Urinary bladder (tissue), 4 donors: ENCODE measurements around the gene CEACAM1. TPM values are rescaled to one million over a fixed set of nuclear protein-coding genes. Genes with fewer than 3 reads are reported as not detected.
"Not testable (repeated sequence)": the region's sequence is repeated elsewhere in the genome, so short reads cannot be mapped to it uniquely, and the experiment has no call there.

Experiments
- DNase-seq: peaks from one replicate; pipeline ENCODE4 v3.0.0-alpha.2; 2015; ENCODE audit errors: extremely low spot score
- H3K27ac ChIP-seq: one replicate; pipeline ENCODE4 v1.5.1; 2013; ENCODE audit warnings: low read depth, mild to moderate bottlenecking, moderate library complexity
- H3K36me3 ChIP-seq: one replicate; pipeline ENCODE4 v1.6.1; 2013; ENCODE audit warnings: mild to moderate bottlenecking, moderate library complexity; ENCODE audit not compliant: insufficient read depth
- H3K4me1 ChIP-seq: one replicate; pipeline ENCODE4 v1.6.1; 2013; ENCODE audit warnings: mild to moderate bottlenecking, moderate library complexity; ENCODE audit not compliant: insufficient read depth
- H3K4me3 ChIP-seq: one replicate; pipeline ENCODE4 v1.5.1; 2013; ENCODE audit warnings: low read depth, low read length
- WGBS: extraction: QIAGEN DNeasy Blood & Tissue Kit; methylation state at CpG from one replicate; pipeline ENCODE4 v1.1.7; 2013; 5-methylcytosine and 5-hydroxymethylcytosine counted together
- polyA plus RNA-seq: library from polyadenylated mRNA; stranded (reverse); fragments of 200-250 nt; gene quantifications from one replicate; pipeline ENCODE4 v1.2.3, GENCODE V29; 2013
- total RNA-seq: library from RNA; depleted of rRNA; stranded (reverse); fragments of >200 nt; gene quantifications from one replicate; pipeline ENCODE4 v1.2.3, GENCODE V29; 2014
- donor health status: healthy with polysubstance abuse.
- donor health status: healthy.

CEACAM1 gene
- total and polyA plus RNA-seq, 2 donors = 4.7 to 6.2 TPM

DNA sequence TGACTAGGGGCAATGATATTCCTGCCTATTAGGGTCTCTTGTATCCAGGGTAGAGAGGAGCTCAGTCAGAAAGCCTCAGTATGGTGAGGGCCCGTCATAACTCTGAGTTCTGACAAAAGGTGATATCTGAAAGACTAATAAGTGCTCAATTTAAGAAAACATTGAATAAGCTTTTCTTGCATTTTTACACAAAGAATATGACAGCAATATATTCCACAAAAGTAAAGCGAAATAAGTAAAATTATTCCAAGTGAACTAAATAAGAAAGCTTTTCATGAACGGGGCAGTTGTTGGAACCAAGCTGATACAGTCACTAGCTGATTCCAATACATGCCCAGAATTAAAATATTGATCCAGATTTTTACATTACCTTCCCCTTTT, 40.5 kb downstream of the CEACAM1 start:
- WGBS = 90% methylated on average over 3 of the region's 3 CpGs
- H3K27ac ChIP-seq = no peak overlapping the region
- no peak overlapping the region for H3K4me3 ChIP-seq
- no peaks in the 10 kb centered on the region for H3K4me1 ChIP-seq
- DNase-seq = no peak
- no peaks in the 10 kb centered on the region for H3K36me3 ChIP-seq

DNA sequence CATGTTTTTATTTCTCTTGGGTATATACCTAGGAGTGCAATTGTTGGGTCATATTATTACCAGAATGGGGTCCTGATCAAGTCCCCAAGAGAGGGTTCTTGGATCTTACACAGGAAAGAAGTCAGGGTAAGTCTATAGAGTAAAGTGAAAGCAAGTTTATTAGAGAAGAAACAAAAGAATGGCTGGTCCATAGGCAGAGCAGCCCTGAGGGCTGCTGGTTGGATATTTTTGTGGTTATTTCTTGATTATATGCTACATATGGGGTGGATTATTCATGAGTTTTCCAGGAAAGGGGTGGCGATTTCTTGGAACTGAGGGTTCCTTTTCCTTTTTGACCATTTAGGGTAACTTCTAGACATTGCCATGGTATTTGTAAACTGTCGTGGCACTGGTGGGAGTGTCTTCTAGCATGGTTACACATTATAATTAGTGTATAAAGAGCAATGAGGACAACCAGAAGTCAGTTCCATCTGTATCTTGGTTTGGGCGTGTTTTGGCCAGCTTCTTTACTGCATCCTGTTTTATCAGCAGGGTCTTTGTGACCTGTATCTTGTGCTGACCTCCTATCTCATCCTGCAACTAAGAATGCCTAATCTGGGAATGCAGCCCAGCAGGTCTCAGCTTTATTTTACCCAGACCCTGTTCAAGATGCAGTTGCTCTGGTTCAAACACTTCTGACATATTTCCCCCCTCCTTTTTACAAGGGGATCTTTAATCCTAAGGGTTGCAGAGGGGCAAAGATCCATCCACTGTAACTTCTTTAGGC, 41.1 kb downstream of the CEACAM1 start:
- Histone ChIP-seq H3K36me3 (no peaks in the 10 kb centered on the region), H3K4me3 (no peak overlapping the region), H3K4me1 (no peaks in the 10 kb centered on the region), H3K27ac (no peak overlapping the region)
- WGBS = 65% methylated on average over 3 of the region's 3 CpGs
- no peak for DNase-seq

DNA sequence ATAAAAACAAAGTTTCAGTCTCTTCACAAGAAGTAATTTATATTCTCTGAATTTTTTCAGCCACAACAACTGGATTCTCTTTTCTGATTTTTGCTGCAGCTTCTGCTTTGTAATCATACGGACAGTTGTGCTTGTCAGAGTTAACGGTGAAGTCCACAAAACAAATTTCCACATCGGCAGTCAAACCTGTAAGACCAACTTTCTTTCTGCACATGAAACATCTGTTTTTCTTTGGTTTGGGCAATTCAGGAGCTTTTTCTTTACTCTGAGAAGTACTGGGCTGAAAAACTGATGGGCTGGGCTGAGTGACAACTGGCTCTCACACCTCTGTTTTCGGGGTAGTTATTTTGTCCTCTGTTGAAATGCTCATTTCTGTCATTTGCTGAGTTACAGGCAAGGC, 43.2 kb downstream of the CEACAM1 start:
- H3K27ac ChIP-seq, H3K4me3 ChIP-seq, H3K36me3 ChIP-seq, H3K4me1 ChIP-seq, DNase-seq: not testable (repeated sequence)
- WGBS = 63% methylated on average over 4 of the region's 4 CpGs

DNA sequence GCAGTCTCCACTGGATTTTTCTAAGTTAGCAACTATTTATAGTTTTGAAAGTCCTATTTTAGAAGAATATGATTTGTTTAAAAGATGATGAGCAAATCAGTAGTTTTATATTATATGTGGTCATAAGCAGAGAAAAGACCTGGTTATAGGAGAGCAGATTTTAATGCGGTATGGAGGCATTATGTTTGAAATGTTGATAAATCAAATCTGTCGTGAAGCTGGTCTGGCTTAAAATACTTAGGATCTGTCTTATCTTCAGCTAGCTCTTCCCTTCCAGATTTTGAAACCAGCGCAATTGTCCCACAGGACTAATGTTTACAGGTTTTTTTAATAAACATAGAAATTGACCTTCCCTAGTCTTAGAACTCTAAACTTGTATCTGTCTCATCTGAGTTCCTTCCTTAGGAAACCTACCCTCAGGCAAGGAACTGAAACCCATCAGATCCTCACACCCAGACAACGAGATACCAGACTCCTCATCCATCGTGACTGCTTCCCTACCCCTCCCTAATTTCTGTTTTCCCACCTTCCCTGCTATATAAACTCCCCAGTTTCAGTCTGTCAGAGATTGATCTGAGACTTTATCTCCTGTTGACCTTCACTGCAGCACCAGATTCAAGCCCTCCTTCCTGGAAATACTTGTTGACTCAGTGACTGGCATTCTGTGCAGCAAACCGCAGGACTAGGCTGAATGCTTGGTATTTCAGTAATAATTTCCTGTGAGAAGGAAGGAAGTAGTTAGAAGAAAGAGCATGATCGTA, 47.8 kb downstream of the CEACAM1 start:
- Histone ChIP-seq H3K4me3 (no peak overlapping the region), H3K27ac (no peak overlapping the region), H3K4me1 (no peaks in the 10 kb centered on the region), H3K36me3 (no peaks in the 10 kb centered on the region)
- DNase-seq = no peak
- WGBS = 32% methylated on average over 7 of the region's 7 CpGs

DNA sequence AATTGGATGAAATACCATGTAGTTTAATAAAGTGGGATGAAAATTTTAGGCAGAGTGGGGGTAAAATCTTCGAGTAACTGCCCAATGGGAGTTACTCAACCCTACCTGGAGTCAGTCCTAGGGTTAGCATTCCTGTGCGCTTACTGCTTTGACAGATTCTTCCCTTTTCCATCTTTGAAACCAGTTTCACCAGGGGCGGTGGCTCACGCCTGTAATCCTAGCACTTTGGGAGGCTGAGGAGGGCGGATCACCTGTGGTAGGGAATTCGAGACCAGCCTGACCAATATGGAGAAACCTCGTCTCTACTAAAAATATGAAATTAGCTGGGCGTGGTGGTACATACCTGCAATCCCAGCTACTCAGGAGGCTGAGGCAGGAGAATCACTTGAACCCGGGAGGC, 48.5 kb downstream of the CEACAM1 start:
- DNase-seq = no peak
- 94% methylated on average over 9 of the region's 9 CpGs for WGBS
- no peaks in the 10 kb centered on the region for H3K4me1 ChIP-seq
- H3K4me3 ChIP-seq = no peak overlapping the region
- H3K27ac ChIP-seq = no peak overlapping the region
- no peaks in the 10 kb centered on the region for H3K36me3 ChIP-seq

DNA sequence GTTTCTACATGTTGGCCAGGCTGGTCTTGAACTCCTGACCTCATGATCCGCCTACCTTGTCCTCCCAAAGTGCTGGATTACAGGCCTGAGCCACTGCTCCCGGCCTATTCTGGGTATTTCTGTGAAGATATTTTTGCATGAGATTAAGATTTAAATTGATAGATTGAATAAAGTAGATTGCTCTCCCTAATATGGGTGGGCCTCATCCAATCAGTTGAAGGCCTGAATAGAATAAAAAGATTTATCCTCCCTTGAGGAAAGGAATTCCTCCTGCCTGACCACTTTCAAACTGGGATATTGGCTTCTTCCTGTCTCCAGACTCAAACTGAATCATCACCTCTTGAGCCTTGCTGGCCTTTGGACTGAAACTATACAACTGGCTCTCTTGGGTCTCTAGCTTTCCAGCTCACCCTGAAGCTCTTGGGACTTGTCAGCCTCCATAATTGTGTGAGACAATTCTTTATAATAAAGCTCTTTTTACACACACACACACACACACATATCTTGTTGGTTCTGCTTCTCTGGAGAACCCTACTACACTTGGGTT, 49.4 kb downstream of the CEACAM1 start:
- Histone ChIP-seq H3K36me3 (no peaks in the 10 kb centered on the region), H3K4me1 (no peaks in the 10 kb centered on the region), H3K27ac (no peak overlapping the region), H3K4me3 (no peak overlapping the region)
- 96% methylated on average over 2 of the region's 2 CpGs for WGBS
- DNase-seq = no peak

DNA sequence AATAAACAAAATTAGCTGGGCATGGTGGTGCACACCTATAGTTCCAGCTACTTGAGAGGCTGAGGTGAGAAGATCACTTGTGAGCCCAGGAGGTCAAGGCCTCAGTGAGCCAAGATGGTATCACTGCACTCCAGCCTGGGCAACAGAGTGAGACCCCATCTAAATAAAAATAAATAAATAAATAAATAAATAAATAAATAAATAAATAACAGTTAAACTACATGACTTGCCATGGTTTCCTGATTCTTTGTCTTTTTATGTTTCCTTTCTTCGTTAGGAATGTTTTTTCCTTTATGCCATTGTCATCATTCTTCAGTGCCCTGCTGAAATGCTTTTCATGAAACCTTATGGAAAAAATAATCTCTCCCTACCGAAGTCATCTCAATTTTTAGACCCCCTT, 50.3 kb downstream of the CEACAM1 start:
- no peaks in the 10 kb centered on the region for H3K36me3 ChIP-seq
- no peaks in the 10 kb centered on the region for H3K4me1 ChIP-seq
- no peak for DNase-seq
- WGBS = 90% methylated on average over 2 of the region's 2 CpGs
- H3K27ac ChIP-seq = no peak overlapping the region
- no peak overlapping the region for H3K4me3 ChIP-seq

DNA sequence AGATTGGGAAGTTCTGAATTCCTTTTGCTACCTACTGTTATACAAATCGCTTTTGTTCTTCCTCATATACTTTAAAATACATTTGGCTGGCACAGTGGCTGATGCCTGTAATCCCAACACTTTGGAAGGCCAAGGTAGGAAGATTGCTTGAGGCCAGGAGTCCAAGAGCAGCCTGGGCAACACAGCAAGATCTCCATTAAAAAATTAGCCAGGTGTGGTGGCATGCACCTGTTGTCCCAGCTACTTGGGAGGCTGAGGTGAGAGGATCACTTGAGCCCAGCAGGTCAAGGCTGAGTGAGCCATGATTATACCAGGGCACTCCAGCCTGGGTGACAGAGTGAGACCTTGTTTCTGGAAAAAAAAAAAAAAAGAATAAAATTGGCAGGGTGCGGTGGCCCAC, 51.2 kb downstream of the CEACAM1 start:
- Histone ChIP-seq H3K4me1 (no peaks in the 10 kb centered on the region), H3K36me3 (no peaks in the 10 kb centered on the region), H3K27ac (no peak overlapping the region), H3K4me3 (no peak overlapping the region)
- DNase-seq = no peak
- WGBS = 95% methylated on average over 2 of the region's 2 CpGs

DNA sequence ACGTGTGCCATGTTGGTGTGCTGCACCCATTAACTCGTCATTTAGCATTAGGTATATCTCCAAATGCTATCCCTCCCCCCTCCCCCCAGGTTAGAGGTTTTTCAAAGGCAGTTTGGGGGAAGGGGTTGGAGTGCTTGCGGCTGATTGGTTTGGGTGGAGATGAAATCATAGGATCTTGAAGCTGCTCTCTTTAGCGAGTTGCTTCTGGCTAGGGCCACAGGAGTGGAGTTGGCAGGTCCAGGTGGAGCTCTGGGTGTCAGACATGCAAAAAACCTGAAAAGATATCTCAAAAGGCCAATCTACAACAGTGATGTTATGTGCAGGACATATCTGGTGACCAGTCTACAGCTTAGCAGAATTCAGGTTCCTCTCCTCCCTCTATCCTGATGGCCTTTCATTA, 52.9 kb downstream of the CEACAM1 start:
- H3K36me3 ChIP-seq = no peaks in the 10 kb centered on the region
- H3K27ac ChIP-seq = no peak overlapping the region
- H3K4me1 ChIP-seq = peaks cover 2% of the 10 kb centered on the region
- no peak for DNase-seq
- 60% methylated on average over 4 of the region's 4 CpGs for WGBS
- no peak overlapping the region for H3K4me3 ChIP-seq

DNA sequence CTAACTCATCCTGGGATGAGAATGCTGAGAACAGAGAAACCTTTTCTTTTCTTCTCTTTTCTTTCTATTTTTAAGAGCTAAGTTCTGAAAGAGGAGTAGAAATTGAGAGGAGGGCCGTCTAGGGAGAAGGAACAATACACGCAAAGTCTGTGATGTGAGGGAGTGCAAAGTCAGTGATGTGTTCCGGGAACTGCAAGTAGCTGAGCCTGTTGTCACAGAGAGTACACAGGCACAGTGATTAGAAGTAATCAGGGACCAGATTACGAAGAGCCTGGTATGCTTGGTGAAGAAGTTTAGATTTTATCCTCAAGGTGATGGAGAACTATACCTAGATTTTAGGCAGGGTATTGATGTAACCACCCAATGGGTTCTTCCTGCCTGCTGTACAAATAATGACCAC, 53.5 kb downstream of the CEACAM1 start:
- Histone ChIP-seq H3K4me3 (no peak overlapping the region), H3K36me3 (no peaks in the 10 kb centered on the region), H3K4me1 (peaks cover 2% of the 10 kb centered on the region), H3K27ac (no peak overlapping the region)
- no peak for DNase-seq
- 59% methylated on average over 4 of the region's 4 CpGs for WGBS

DNA sequence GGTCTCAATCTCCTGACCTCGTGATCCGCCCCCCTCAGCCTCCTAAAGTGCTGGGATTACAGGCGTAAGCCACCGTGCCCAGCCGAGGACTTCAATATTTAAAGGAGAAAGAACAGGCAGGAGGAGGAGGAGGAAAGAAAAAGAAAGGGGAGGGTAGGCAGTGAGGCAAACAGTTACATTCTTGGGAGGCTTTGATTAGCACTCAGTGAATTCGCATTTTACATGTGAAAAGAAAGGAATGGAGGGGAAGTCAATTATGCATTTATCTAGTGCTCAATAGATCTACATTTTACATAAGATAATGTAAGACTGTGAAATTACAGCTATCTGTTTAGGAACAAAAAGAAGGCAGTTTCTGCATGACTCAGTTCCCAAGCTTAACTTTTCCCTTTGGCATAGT, 54.6 kb downstream of the CEACAM1 start:
- Histone ChIP-seq H3K4me3 (no peak overlapping the region), H3K4me1 (peaks cover 2% of the 10 kb centered on the region), H3K27ac (no peak overlapping the region), H3K36me3 (no peaks in the 10 kb centered on the region)
- 42% methylated on average over 6 of the region's 6 CpGs for WGBS
- no peak for DNase-seq

DNA sequence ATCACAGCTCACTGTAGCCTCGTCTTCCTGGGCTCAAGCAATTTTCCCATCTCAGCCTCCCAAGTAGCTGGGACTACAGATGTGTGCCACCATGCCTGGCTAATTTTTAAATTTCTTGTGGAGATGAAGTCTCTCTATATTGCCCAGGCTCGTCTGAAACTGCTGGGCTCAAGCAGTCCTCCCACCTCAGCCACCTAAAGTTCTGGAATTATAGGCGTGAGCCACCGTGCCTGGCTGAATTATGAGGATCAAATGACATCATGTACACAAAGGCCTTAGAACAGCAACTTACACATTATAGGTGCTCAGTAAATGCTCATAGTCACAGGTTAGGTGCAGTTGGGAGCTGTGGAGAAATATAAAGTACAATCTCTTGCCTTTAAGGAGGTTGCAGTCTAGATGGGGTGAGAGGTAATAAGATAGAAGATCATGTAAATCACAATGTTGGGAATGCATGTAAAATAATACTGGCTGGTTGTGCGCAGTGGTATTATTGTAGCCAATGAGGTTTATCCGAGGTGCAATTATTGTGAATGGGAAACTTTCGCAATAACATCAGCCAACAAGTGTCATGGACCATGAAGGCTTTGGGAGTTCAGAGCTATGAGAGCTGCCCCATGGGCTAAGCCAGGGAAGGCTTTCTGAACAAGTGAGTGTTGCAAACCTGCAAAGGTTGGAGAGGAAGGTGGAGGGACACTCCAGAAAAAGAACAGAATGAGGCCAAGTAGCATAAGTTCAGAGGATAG, 55.7 kb downstream of the CEACAM1 start:
- WGBS = 80% methylated on average over 7 of the region's 7 CpGs
- DNase-seq = no peak
- Histone ChIP-seq H3K36me3 (no peaks in the 10 kb centered on the region), H3K27ac (no peak overlapping the region), H3K4me1 (peaks cover 2% of the 10 kb centered on the region), H3K4me3 (no peak overlapping the region)

DNA sequence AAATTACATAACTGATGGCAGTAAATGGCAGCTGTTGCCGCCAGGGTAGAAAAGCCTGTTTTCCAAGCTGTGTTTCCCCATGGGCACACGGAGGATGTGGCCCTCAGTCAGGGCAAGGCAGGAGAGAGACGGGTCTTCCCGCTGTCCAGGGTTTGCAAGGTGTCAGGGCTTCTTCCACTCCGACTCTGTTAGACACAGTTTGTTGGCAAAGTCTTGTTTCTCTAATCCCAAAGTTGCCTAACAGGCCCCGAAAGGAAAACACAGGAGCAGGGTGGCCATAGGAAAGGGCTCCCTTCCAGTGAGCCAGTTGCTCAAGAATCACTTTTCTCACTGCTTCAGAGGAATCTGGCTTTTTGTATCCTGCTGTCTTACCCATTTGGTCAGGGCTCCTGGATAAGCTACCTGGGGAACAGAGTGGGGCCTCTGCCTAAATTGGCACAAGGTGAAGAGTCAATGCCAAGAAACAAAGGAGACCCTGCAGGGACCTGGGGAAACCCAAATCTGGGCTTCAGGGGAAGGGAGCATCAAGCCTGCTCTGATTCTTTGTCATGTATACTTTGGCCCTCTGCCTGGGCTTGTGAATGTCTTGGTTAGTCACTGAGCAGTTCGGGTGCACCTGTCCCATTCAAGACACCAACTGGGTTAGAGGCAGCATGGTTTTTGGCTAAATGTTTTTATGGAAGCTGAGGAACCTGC, 56.6 kb downstream of the CEACAM1 start:
- no peaks in the 10 kb centered on the region for H3K36me3 ChIP-seq
- H3K4me1 ChIP-seq = peaks cover 2% of the 10 kb centered on the region
- no peak overlapping the region for H3K27ac ChIP-seq
- H3K4me3 ChIP-seq = no peak overlapping the region
- no peak for DNase-seq
- WGBS = 58% methylated on average over 7 of the region's 7 CpGs
